GM10266 (cell line): ENCODE measurements around the gene EIF5AL1.

Experiments used
- DNase-seq: peaks from one replicate; pipeline ENCODE4 v3.0.0; 2012; ENCODE audit errors: extremely low spot score
- TF ChIP-seq, protein P1 (sequence below): IDR thresholded peaks from 2 replicates; pipeline ENCODE4 v1.5.1; 2012; ENCODE audit warnings: mild to moderate bottlenecking, low read depth; ENCODE audit not compliant: control insufficient read depth, insufficient read depth; ENCODE audit errors: missing control alignments

The EIF5AL1 gene

DNA sequence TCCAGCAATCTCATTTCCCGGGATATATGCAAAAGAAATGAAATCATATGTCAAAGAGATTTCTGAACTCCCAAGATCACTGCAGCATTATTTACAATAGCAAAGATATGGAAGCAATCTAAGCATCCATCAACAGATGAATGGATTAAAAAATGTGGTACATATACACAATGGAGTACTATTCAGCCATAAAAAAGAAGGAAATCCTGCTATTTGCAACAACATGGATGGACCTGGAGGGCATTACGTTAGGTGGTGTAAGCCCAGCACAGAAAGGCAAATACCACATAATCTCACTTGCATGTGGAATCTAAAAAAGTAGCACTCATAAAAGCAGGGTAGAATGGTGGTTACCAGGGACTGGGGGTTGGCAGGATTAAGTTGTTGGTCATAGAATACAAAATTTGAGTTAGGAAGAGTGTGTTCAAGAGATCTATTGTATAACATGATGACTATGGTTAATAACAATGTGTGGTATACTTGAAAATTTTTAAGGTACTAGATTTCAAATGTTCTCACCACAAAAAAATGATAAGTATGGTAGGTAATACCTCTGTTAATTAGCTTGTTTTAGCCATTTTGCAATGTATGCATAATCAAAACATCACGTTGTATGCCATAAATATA is 32.9 kb upstream of the EIF5AL1 start:
- DNase-seq, result no peak
- TF ChIP-seq, protein P1, sequence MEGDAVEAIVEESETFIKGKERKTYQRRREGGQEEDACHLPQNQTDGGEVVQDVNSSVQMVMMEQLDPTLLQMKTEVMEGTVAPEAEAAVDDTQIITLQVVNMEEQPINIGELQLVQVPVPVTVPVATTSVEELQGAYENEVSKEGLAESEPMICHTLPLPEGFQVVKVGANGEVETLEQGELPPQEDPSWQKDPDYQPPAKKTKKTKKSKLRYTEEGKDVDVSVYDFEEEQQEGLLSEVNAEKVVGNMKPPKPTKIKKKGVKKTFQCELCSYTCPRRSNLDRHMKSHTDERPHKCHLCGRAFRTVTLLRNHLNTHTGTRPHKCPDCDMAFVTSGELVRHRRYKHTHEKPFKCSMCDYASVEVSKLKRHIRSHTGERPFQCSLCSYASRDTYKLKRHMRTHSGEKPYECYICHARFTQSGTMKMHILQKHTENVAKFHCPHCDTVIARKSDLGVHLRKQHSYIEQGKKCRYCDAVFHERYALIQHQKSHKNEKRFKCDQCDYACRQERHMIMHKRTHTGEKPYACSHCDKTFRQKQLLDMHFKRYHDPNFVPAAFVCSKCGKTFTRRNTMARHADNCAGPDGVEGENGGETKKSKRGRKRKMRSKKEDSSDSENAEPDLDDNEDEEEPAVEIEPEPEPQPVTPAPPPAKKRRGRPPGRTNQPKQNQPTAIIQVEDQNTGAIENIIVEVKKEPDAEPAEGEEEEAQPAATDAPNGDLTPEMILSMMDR, result no peak

DNA sequence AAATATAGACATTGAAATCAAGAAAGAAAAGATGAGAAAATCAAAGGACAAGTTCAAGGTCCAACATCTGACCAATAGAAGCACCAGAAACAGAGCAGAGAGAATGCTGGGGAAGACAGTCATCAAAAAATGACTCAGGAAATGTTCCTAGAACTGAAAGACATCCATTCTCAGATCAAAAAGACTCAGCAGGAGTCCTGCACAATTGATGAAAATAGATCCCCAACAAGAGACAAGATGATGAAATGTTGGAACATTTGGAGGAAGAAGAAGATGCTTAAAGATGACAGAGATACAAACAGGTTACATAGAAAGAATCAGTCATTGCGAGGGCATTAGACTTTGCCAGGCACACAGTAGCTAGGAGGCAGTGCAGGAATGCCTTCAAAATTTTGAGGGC is 30.0 kb upstream of the EIF5AL1 start:
- TF ChIP-seq, protein P1, result no peak
- no peak for DNase-seq

DNA sequence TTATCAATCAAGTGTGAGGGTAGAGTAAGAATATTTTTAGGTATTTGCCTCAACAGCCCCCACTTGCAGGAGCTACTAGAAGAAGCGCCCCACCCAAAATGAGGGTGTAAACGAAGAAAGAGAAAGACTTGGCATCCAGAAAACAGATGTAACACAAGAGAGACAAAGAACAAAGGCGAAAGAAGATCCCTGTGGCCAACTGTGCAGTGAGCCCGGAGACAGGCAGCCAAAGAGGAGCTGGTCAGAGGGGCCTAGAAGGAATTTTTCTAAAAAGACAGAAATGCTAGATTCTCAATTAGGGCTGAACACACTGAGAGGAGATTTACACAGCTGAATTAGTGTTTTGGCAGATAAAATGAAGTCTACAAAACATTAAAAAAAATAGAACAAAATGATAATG is 29.6 kb upstream of the EIF5AL1 start:
- TF ChIP-seq, protein P1, result no peak
- DNase-seq, result no peak

DNA sequence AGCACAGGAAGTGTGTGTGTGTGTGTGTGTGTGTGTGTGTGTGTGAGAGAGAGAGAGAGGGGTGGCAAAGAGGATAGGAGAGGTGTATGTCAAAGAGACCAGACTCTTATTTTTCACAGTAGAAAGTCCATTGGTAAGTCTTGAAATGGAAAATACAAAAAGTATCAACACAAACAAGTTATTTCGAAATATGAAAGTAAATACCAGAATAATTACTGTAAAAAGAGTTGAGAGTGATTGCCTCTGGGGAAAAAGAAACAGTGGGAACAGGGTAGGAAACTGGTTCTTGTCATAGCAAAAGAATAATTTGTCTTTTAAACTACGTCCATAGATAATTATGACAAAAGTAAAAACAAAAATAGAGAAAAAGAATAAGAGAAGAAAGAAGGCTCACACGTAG is 29.0 kb upstream of the EIF5AL1 start:
- DNase-seq, result no peak
- TF ChIP-seq, protein P1, result no peak

DNA sequence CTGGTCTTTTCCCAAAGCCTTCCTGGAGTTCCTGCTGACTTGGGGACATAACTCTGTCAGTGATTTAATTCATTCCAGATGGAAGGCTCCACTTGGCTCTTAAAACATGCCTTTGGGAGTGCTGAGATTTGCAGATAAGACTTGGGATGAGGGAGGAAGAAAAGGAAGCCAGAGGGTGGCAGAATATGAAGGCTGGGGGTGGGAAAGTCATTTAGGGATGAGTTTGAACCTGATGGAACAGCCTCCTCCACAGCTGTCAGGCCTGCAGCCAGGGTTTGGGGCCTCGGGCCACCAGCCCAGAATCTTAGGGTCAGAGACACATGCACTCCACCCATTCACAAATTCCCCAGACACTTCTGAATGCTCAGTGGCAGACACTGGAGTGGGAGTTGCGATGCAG is 28.4 kb upstream of the EIF5AL1 start:
- DNase-seq, result no peak
- TF ChIP-seq, protein P1, result no peak

DNA sequence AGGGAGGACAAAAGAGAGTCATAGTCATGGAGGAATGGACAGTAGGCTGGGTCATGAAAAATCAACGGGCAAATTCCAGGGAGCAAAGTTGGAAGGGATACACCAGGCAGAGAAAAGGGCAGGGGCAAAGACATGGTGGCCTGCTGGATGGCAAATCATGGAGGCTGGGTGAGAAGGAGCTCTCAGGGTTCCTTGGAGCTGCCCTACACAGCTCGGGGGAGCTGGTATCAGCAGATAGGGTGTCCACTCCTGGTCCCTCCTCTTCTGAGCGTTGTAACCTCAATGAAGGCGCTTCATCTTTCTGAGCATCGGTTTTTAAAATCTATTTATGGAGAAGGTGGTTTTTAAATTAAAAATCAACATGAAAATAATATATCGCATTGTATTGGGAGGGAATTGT is 27.9 kb upstream of the EIF5AL1 start:
- no peak for DNase-seq

More for the DNA sequence above, 27.9 kb upstream of the EIF5AL1 start:
- TF ChIP-seq, protein P1, result no peak
